Panc1 (cell line): ENCODE data around the gene CD6. TPM values are rescaled to one million over a fixed set of nuclear protein-coding genes. Genes with fewer than 3 reads are reported as not detected.

Experiments
- ATAC-seq: fragments of 200-7000 bp; cut with Tn5 transposase; 2 replicates; pipeline ENCODE4 v1.9.1; 2020; ENCODE audit warnings: mild to moderate bottlenecking, moderate library complexity
- BruUV-seq: library from RNA; stranded (reverse); fragments of 400-500 nt; replicated peaks from 2 replicates; lab custom pipeline; 2021; lab: Mats Ljungman, UMichigan
- CTCF ChIA-PET: fragments of 300-600 bp; sonication (Branson Sonifier 250); formaldehyde crosslinking; loops from one replicate; lab custom pipeline; 2022; ENCODE audit warnings: antibody characterized with exemption; lab: Charles Lee
- POLR2A ChIA-PET: fragments of 300-600 bp; sonication (Branson Sonifier 250); formaldehyde crosslinking; loops from one replicate; lab custom pipeline; 2022; ENCODE audit warnings: antibody characterized with exemption; lab: Charles Lee
- DNase-seq: peaks from one replicate; pipeline ENCODE4 v3.0.0-alpha.2; 2010; ENCODE audit warnings: low read depth, low spot score
- H3K27ac ChIP-seq: 2 replicates; pipeline ENCODE4 v1.5.1; 2011; ENCODE audit warnings: mild to moderate bottlenecking, low read length, inconsistent platforms
- H3K27me3 ChIP-seq: fragments of 200-500 bp; sonication (Bioruptor generic); 2 replicates; pipeline ENCODE4 v1.6.0; 2014; ENCODE audit warnings: low read length, inconsistent platforms; ENCODE audit not compliant: control insufficient read depth, insufficient read depth
- H3K36me3 ChIP-seq: fragments of 200-500 bp; sonication (Bioruptor generic); 2 replicates; pipeline ENCODE4 v1.5.1; 2014; ENCODE audit warnings: inconsistent platforms, mild to moderate bottlenecking, low read length, moderate library complexity; ENCODE audit not compliant: control insufficient read depth, insufficient read depth
- H3K4me1 ChIP-seq: 2 replicates; pipeline ENCODE4 v1.5.1; 2011; ENCODE audit warnings: inconsistent platforms, mild to moderate bottlenecking, low read length, moderate library complexity; ENCODE audit not compliant: control insufficient read depth, insufficient read depth
- H3K4me3 ChIP-seq, 2 experiments: 2 replicates each; pipeline ENCODE4 v1.5.1; 2011 to 2012; ENCODE audit warnings: low read depth in 2 of 2, low read length in 2 of 2, mild to moderate bottlenecking in 2 of 2, inconsistent platforms in 1 of 2, moderate library complexity in 1 of 2
- H3K9me3 ChIP-seq: fragments of 200-500 bp; sonication (Bioruptor generic); 2 replicates; pipeline ENCODE4 v1.5.1; 2014; ENCODE audit warnings: low read depth, mild to moderate bottlenecking, inconsistent platforms, low read length, moderate library complexity; ENCODE audit not compliant: control insufficient read depth, insufficient read depth
- CTCF ChIP-seq: fragments of 450-650 bp; IDR thresholded peaks from 2 replicates; pipeline ENCODE4 v1.5.1; 2017; ENCODE audit warnings: mild to moderate bottlenecking
- POLR2AphosphoS5 ChIP-seq: IDR thresholded peaks from 2 replicates; pipeline ENCODE4 v1.6.1; 2012; ENCODE audit warnings: mild to moderate bottlenecking, low read depth, low read length, moderate library complexity
- REST ChIP-seq, 2 experiments: IDR thresholded peaks; 2 replicates each; pipeline ENCODE4 v1.6.1; 2011 to 2012; ENCODE audit warnings: low read depth in 2 of 2, control low read depth in 1 of 2, low read length in 1 of 2, mild to moderate bottlenecking in 1 of 2, moderate library complexity in 1 of 2; ENCODE audit not compliant: insufficient read depth in 1 of 2
- SIN3A ChIP-seq: IDR thresholded peaks from 2 replicates; pipeline ENCODE4 v1.6.1; 2012; ENCODE audit warnings: low read depth, mild to moderate bottlenecking, low read length, moderate library complexity, borderline replicate concordance; ENCODE audit not compliant: insufficient read depth
- TCF7L2 ChIP-seq: IDR thresholded peaks from 2 replicates; pipeline ENCODE4 v1.6.1; 2011; ENCODE audit warnings: mild to moderate bottlenecking, low read depth, low read length, inconsistent platforms
- in situ Hi-C: cut with HindIII; loops from 2 replicates; pipeline ENCODE4 v1.10.0; 2016; ENCODE audit warnings: low sequenced_read_pairs, low pct_unique_long_range_greater_than_20kb
- intact Hi-C: fragments of 100-400 bp; cut with micrococcal nuclease; formaldehyde crosslinking; loops from one replicate; pipeline ENCODE4 v1.10.0; 2022; ENCODE audit not compliant: unreplicated experiment
- total RNA-seq: library from RNA; stranded (reverse); gene quantifications from one replicate; pipeline ENCODE4 v1.2.1, GENCODE V29; 2021; ENCODE audit not compliant: unreplicated experiment

CD6 gene
- total RNA-seq, 1 experiment from 2014 or later = 1.1 TPM

GRCh38 chr11:60937811-60938210 lies 33.7 kb upstream of the CD6 start:
- no TSS peak for BruUV-seq
- ChIA-PET CTCF (no interaction called here), POLR2A (no interaction called here)
- Histone ChIP-seq H3K27ac (no peak overlapping the region), H3K4me1 (no peaks in the 10 kb centered on the region), H3K9me3 (no peaks in the 10 kb centered on the region), H3K27me3 (no peaks in the 10 kb centered on the region), H3K36me3 (no peaks in the 10 kb centered on the region), H3K4me3 (no peak overlapping the region)
- intact Hi-C loops (no loop called here), in situ Hi-C loops (no loop called here)
- TF ChIP-seq CTCF = no peak
- no peak for TF ChIP-seq TCF7L2
- no peak for TF ChIP-seq REST (IDR thresholded peaks at IDR 0.05; ENCODE audit: insufficient read depth in 1 of 2, low read depth in 2 of 2, low read length in 1 of 2)
- no peak for TF ChIP-seq SIN3A
- no peak for TF ChIP-seq POLR2AphosphoS5
- ATAC-seq = no peak
- no peak for DNase-seq

- no peak overlapping the region for H3K4me3 ChIP-seq
- H3K4me1 ChIP-seq = no peaks in the 10 kb centered on the region
- no peaks in the 10 kb centered on the region for H3K27me3 ChIP-seq
- in situ Hi-C loops = no loop called here
- ATAC-seq (no peak), DNase-seq (no peak)
- BruUV-seq = no TSS peak
- POLR2A ChIA-PET = no interaction called here
- H3K27ac ChIP-seq = no peak overlapping the region
- TF ChIP-seq POLR2AphosphoS5 (no peak), REST (IDR thresholded peaks at IDR 0.05; ENCODE audit: insufficient read depth in 1 of 2, low read depth in 2 of 2, low read length in 1 of 2) (no peak), CTCF (no peak), SIN3A (no peak)
- intact Hi-C loops = no loop called here
- no peaks in the 10 kb centered on the region for H3K9me3 ChIP-seq
- no peaks in the 10 kb centered on the region for H3K36me3 ChIP-seq
- CTCF ChIA-PET = interaction anchor here (0.6 to 0.7 kb wide), 2 partner anchors 22 to 220 kb away, joined by 6 to 11 read pairs; no protein-coding TSS in a partner anchor
Measured at GRCh38 chr11:60938500-60938899, 33.0 kb upstream of the CD6 start.
